ENCODE data around the gene TMEM101.

The TMEM101 gene

GRCh38 chr17:43983515-43984411, 31.0 kb downstream of the TMEM101 start (continued):
- 0 out of 2 replicates have a peak, but pooled peaks have one; percentile 43 for TF ChIP-seq ZNF449 (tag by site-specific recombination; IDR thresholded peaks at IDR 0.05)
- TF ChIP-seq ZNF114 (tag by site-specific recombination; IDR thresholded peaks at IDR 0.05): no peak
- TF ChIP-seq HIC1 (tag by site-specific recombination; IDR thresholded peaks at IDR 0.05): 0 out of 2 replicates have a peak, but pooled peaks have one; percentile 51
- TF ChIP-seq KLF7 (tag by site-specific recombination; IDR thresholded peaks at IDR 0.05; ENCODE audit: borderline replicate concordance): peak; percentile 64; the same call in 1 of the 2 replicates
- TF ChIP-seq GLIS1 (tag by site-specific recombination; IDR thresholded peaks at IDR 0.05): peak; percentile 91
- TF ChIP-seq ZEB2 (tag by site-specific recombination; IDR thresholded peaks at IDR 0.05): peak; percentile 81
- TF ChIP-seq PRDM6 (tag by site-specific recombination; IDR thresholded peaks at IDR 0.05): no peak
- peak; percentile 65 for TF ChIP-seq CTCF (tag by site-specific recombination; IDR thresholded peaks at IDR 0.05)
- 0 out of 2 replicates have a peak, but pooled peaks have one; percentile 42 for TF ChIP-seq ZFP69B (tag by site-specific recombination; IDR thresholded peaks at IDR 0.05)
- peak; percentile 92 for TF ChIP-seq GLIS2 (tag by site-specific recombination; IDR thresholded peaks at IDR 0.05)
- no peak for TF ChIP-seq AEBP2 (tag by site-specific recombination; IDR thresholded peaks at IDR 0.05; ENCODE audit: borderline replicate concordance)
- TF ChIP-seq ZBTB8A (tag by site-specific recombination; IDR thresholded peaks at IDR 0.05): peak; percentile 84
- peak; percentile 99 for TF ChIP-seq ZXDB (tag by site-specific recombination; IDR thresholded peaks at IDR 0.05)
- TF ChIP-seq IKZF3 (tag by site-specific recombination; IDR thresholded peaks at IDR 0.05): 0 out of 2 replicates have a peak, but pooled peaks have one; percentile 24
- TF ChIP-seq REST (tag by site-specific recombination; IDR thresholded peaks at IDR 0.05): no peak
- TF ChIP-seq WT1 (tag by site-specific recombination; IDR thresholded peaks at IDR 0.05): peak; percentile 9; the same call in 1 of the 2 replicates
- TF ChIP-seq FEZF1 (tag by site-specific recombination; IDR thresholded peaks at IDR 0.05): peak; percentile 86
- peak; percentile 99 for TF ChIP-seq ZBTB26 (tag by site-specific recombination; optimal IDR thresholded peaks at IDR 0.05)
- TF ChIP-seq PATZ1 (tag by site-specific recombination; IDR thresholded peaks at IDR 0.05): peak; percentile 81
- no peak for TF ChIP-seq ZNF391 (tag by site-specific recombination; IDR thresholded peaks at IDR 0.05; ENCODE audit: borderline replicate concordance, low read depth)
- TF ChIP-seq SCRT2 (tag by site-specific recombination; IDR thresholded peaks at IDR 0.05): peak; percentile 21; the same call in 1 of the 2 replicates
